Hepatocyte (in vitro differentiated cells): ENCODE results near the gene DOCK2.

ENCODE experiments used
- CTCF ChIP-seq: fragments of 200-600 bp; sonication (generic); IDR thresholded peaks from 2 replicates; pipeline ENCODE4 v1.5.1; 2016; ENCODE audit warnings: antibody characterized with exemption, mild to moderate bottlenecking; ENCODE audit not compliant: poor library complexity
- EZH2 ChIP-seq: fragments of 200-600 bp; sonication (generic); IDR thresholded peaks from 2 replicates; pipeline ENCODE4 v1.6.1; 2016; ENCODE audit warnings: antibody characterized with exemption, mild to moderate bottlenecking, borderline replicate concordance

GRCh38 chr5:169867347-169867746, 230.3 kb downstream of the DOCK2 start:
- TF ChIP-seq CTCF (no peak), EZH2 (no peak)
